ENCODE results near the gene PIEZO1.
"Not testable (repeated sequence)": the region's sequence is repeated elsewhere in the genome, so short reads cannot be mapped to it uniquely, and the experiment has no call there.

PIEZO1 gene

GRCh38 chr16:88796278-88796677 lies 11.3 kb upstream of the PIEZO1 start:
- no peak for TF ChIP-seq CTCF (IDR thresholded peaks at IDR 0.05; ENCODE audit: control insufficient read depth, insufficient read depth, low read depth, low read length, missing control alignments)
- DNase-seq (ENCODE audit: low read depth): no peak
- no peak overlapping the region for H3K4me3 ChIP-seq (ENCODE audit: control insufficient read depth, low read depth, low read length)

- no peak for DNase-seq (ENCODE audit: low read depth)
- TF ChIP-seq CTCF (IDR thresholded peaks at IDR 0.05; ENCODE audit: control insufficient read depth, insufficient read depth, low read depth, low read length, missing control alignments): no peak
- no peak overlapping the region for H3K4me3 ChIP-seq (ENCODE audit: control insufficient read depth, low read depth, low read length)
These were observed 8.4 kb upstream of the PIEZO1 start for GRCh38 chr16:88793251-88793954.

GRCh38 chr16:88792668-88793250 lies 7.7 kb upstream of the PIEZO1 start:
- DNase-seq (ENCODE audit: low read depth): no peak
- no peak overlapping the region for H3K4me3 ChIP-seq (ENCODE audit: control insufficient read depth, low read depth, low read length)
- TF ChIP-seq CTCF (IDR thresholded peaks at IDR 0.05; ENCODE audit: control insufficient read depth, insufficient read depth, low read depth, low read length, missing control alignments): no peak

- no peak for TF ChIP-seq CTCF (IDR thresholded peaks at IDR 0.05; ENCODE audit: control insufficient read depth, insufficient read depth, low read depth, low read length, missing control alignments)
- no peak for DNase-seq (ENCODE audit: low read depth)
These were observed 7.1 kb upstream of the PIEZO1 start for GRCh38 chr16:88792078-88792550.

GRCh38 chr16:88790312-88791211 lies 5.5 kb upstream of the PIEZO1 start:
- no peak for DNase-seq (ENCODE audit: low read depth)
- no peak overlapping the region for H3K4me3 ChIP-seq (ENCODE audit: control insufficient read depth, low read depth, low read length)
- no peak for TF ChIP-seq CTCF (IDR thresholded peaks at IDR 0.05; ENCODE audit: control insufficient read depth, insufficient read depth, low read depth, low read length, missing control alignments)

More at GRCh38 chr16:88792078-88792550, 7.1 kb upstream of the PIEZO1 start:
- H3K4me3 ChIP-seq (ENCODE audit: control insufficient read depth, low read depth, low read length): no peak overlapping the region

- DNase-seq (ENCODE audit: low read depth): no peak
- no peak for TF ChIP-seq CTCF (IDR thresholded peaks at IDR 0.05; ENCODE audit: control insufficient read depth, insufficient read depth, low read depth, low read length, missing control alignments)
- H3K4me3 ChIP-seq (ENCODE audit: control insufficient read depth, low read depth, low read length): no peak overlapping the region
These were observed 4.6 kb upstream of the PIEZO1 start for GRCh38 chr16:88789594-88789993.

GRCh38 chr16:88788749-88789148 lies 3.7 kb upstream of the PIEZO1 start:
- H3K4me3 ChIP-seq (ENCODE audit: control insufficient read depth, low read depth, low read length); DNase-seq (ENCODE audit: low read depth): not testable (repeated sequence)
